ENCODE measurements around the gene PHLPP2.
A peak's percentile ranks its signal among the peaks of the same experiment; 100 is the strongest.

The PHLPP2 gene

GRCh38 chr16:71724320-71724751, at the start of gene PHLPP2:
PHLPP2 (minus strand) TSS chr16:71724701; CDS start chr16:71714795, 9,906 bp downstream.
- no peak for DNase-seq

GRCh38 chr16:71771571-71771970, 47.1 kb upstream of the PHLPP2 start:
- no peak for DNase-seq

DNA sequence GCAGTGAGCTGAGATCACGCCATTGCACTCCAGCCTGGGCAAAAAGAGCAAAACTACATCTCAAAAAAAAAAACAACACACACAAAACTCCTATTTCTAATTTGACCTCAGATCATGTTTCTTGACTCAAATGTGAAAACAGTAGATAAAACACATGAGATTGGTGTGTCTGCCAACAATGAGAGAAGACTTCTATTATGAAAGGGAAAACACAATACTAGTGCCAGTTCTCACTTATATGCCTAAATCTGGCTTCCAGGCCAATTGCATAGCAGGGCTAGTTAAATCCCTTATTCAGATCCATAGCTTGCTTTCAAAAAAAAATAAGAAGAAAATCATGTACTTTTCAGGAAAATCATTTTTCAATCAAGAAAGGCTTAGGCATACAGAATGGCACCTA, 44.7 kb upstream of the PHLPP2 start:
- no peak for DNase-seq

DNA sequence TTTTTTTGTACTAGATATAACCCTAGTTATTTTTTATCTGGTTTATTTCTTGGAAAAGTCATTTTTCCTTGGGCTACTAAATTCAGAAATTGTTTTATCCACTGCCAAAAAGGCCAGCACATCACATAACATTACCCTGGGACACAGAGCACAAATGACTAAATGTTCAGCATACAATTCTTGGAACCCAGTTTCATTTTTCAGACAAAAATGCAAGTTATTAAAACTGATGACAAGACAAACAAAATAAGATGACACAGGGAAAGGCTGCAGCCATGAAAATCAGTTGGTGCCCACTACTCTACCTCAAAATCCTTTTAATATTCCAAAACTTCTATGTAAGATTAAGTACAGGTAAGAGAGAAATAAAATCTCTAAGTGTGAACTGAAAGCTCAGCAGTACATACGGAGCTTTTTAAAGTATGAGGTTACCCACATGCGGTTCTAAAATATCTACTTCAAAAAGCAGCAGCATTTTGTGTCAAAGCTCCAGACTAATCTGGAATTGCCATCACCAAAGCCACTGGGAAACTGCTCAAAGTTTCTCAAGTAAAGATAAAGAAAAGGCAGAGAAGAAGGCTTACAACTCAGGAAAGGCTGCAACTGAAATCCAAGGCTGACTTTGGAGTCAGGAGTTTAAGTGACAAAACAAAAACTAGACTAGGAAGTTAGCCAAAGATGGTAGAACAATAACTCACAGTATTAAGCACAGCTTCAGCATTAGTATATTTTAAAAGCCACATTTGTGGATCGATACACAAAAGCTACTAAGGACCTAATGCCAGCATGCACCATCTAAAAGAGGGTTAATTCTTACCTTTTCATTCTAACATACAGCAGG, 42.8 kb upstream of the PHLPP2 start:
- no peak for DNase-seq

GRCh38 chr16:71762186-71762585, 37.7 kb upstream of the PHLPP2 start:
- DNase-seq: no peak

DNA sequence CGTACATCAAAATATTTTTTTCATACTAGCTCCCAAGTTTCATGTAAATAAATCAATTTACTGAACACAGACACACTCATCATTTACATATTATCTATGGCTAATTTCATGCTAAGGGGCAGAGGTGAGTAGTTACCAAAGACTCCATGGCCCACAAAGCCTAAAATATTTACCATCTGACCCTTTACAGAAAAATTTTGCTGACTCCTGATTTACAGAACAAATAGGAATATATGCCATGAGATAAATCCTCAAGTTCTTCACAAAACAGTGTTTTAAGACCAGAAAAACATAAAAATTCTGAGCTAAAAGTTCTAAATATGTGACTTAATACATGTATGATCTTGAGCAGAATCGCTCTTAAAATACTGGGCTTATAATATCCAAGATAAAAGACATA, 36.6 kb upstream of the PHLPP2 start:
- DNase-seq: no peak

GRCh38 chr16:71758293-71758760, 33.8 kb upstream of the PHLPP2 start:
- no peak for DNase-seq

DNA sequence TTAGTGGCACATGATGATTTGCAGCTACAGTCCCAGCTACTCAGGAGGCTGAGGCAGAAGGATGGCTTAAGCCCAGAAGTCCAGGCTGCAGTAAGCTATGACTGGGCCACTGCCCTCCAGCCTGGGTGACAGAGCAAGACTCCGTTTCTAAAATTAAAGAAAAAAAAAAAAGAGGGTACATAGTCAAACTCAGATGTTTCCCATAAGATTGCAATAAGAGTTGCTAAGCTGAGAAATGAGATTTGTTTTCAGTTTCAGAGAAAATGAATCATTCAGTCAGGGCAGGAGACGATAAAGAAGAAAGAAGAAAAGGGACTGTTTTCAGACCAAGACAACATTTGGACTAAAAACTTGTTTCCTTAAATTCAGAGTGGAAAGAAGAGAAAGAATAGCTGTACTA, 30.2 kb upstream of the PHLPP2 start:
- DNase-seq: no peak

DNA sequence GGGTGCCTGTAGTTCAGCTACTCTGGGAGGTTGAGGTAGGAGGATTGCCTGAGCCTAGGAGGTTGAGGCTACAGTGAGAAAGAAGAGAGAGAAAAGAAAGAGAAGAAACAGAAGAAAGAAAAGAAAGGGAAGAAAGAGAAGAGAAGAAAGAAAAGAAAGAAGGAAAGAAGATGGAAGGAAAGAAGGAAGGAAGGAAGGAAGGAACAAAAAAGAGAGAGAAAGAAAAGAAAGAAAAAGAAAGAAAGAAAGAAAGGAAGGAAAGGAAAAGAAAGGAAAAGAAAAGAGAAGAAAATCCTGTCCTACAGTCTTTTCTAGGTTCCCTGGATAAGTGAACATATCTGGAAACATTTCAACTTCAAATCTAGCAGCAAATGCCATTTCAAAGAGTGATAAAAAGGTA, 29.6 kb upstream of the PHLPP2 start:
- no peak for DNase-seq

DNA sequence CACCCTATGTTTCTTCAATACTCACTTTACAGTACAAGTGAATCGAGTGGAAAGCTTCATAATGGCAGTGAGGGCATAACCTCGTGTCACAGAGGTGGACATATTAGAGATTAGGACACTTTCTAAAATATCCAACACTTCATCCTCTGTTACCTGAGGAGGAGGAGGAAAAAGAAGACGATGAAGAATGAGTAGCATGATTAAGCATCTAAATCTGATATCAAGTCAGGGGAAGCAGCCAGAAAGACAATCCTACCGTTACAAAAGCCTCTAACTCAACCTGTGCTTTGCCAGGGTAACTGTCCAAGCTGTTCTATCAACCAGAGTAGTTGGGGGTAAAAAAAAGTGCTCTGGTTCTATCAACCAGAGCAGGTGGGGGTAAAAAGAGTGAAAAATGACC, 23.7 kb upstream of the PHLPP2 start:
- no peak for DNase-seq

DNA sequence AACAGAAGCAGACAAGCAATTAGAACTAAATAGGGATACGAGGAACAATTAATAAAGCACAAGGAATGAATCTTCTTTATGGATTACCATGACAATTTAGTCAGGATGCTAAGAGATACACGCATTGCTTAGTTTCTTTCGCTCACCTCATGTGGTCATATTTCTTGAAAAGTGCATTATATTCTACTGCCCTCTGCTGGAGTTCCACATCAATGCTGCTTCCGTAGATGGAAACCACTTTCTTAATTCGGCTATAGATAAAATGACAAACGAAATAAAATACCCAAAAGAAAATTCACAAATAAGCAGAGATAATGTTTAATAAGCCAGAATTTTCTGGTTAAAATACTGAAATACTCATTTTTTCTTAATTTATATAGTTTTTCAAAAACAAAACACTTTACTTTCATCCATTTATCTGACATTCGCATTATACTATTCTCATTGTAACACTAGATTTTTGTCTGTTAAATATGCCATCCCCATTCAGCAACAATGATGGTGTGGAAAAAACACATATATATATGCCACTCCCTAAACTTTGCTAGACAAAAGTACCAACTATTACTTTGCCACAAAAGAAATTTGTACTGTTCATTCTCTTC, 22.0 kb upstream of the PHLPP2 start:
- no peak for DNase-seq

DNA sequence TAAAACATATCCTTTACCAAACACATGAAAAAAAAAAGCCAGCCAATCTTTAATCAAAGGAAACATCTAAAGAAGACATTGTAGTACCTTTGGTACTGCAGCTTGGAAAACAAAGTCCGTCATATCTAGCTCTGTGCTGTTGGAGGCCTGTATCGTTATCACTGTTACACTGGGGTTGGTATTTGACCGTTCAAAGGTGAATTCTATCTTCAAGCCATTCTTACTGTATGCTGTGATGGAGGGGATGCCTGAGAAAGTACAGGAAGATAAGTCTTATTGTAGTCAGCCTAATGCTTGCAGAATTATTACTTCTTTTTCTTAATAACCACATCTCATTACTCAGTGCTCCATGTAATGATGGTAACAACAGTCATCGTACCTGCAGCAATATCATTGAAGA, 14.4 kb upstream of the PHLPP2 start:
- no peak for DNase-seq

GRCh38 chr16:71737501-71737900, 13.0 kb upstream of the PHLPP2 start:
- DNase-seq: no peak

DNA sequence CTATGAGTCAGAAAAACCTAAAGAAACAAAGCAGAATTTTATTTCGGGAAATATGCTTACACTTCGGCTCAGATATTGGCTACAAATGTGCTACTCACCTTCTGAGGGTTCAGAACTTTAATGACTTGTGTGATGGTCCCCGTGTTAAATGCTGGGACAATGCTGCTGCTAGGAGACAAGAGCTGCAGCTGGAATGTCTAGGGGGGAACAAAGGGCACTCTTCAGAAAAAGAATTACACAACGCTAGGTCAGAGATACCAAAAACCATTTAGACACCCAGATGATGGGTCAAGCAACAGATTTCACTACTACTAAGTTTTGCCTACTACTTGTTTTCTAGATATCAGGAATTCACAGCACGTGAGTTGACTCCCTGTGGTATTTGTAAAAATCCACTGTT, 10.0 kb upstream of the PHLPP2 start:
- no peak for DNase-seq

- DNase-seq: no peak
These were observed 8.1 kb upstream of the PHLPP2 start for GRCh38 chr16:71732587-71732986.

DNA sequence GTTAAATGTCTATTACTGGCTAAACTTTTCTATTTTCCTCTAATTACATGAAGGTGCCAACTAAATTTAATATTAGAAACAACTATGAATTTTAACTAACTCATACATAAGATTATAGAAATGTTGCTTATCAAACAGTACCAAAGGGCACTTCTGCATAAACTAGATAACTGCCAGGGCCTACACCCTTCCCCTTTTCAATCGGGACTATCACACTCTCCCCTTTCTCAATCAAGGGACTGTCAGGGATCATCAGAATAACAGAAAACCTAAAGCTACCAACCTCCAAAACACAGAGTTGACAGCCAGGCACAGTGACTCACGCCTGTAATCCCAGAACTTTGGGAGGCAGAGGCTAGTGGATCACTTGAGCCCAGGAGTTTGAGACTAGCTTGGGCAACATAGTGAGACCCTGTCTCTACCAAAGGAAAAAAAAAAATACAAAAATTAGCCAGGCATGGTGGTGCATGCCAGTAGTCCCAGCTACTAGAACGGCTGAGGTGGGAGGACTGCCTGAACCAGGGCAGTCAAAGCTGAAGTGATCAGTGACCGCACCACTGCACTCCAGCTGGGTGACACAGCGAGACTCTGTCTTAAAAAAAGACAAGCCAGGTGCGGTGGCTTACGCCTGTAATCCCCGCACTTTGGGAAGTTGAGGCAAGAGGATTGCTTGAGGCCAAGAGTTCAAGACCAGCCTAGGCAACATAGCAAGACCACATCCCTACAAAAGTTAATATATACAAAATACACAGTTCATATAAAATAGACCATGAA, 3.2 kb upstream of the PHLPP2 start:
- peak; percentile 24 for DNase-seq

- DNase-seq: no peak
These were observed 2.2 kb upstream of the PHLPP2 start for GRCh38 chr16:71726476-71727315.

GRCh38 chr16:71723537-71724319, 773 bp downstream of the PHLPP2 start:
- DNase-seq: peak; percentile 82

DNA sequence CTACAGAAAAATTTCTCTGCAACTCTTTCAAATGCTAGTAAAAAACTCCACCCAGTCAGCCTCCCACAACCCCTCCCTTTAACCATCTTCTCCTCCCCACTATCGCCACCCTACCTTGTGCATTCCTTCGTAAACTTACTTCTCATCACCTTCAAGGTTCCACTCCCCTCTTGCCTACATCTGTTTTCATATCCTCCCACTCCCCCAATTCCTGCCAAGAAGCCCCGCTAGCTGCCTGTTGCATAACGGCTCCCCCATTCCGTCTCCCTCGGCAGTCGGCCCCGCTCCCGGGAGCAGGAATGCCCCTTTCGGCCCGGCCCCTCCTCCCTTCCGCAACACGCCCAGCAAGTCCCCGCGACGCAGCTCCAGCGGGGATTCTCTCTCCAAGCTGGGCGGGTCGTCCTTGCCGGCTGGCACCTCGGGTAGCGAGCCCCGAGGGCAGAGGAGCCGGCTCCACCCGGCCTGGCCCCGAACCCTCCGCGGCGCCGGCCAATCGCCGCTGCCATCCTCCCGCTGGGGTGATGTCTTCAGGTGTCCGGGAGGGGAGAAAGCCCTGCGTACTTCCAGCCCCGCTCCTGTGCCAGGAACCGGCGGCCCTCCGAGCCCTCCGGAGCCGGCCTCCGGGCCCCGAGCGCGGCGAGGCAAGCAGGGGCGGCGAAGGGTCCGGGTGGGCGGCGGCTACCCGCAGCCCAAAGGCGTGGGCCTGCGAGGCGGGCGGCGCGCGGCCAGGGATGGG, 1.5 kb downstream of the PHLPP2 start:
- DNase-seq: peak; percentile 34

GRCh38 chr16:71721066-71721740, 3.3 kb downstream of the PHLPP2 start:
- no peak for DNase-seq

GRCh38 chr16:71712501-71712900, 12.0 kb downstream of the PHLPP2 start:
- no peak for DNase-seq
